Measurements from ENCODE around the gene AREL1. TPM values are rescaled to one million over a fixed set of nuclear protein-coding genes. Genes with fewer than 3 reads are reported as not detected.

AREL1 gene
- total and polyA plus RNA-seq, 2 of the 8 experiments (the other 6 are each of a cell fraction or from before 2014, with no cell fraction given), result 31.4 to 49.1 TPM

GRCh38 chr14:74628418-74628817, 84.5 kb downstream of the AREL1 start (continued):
- TF ChIP-seq CHD7 (IDR thresholded peaks at IDR 0.05; ENCODE audit: insufficient replicate concordance, low read length), result no peak
- no peak for TF ChIP-seq JUN (IDR thresholded peaks at IDR 0.05; ENCODE audit: low read depth, low read length)
- no peak for TF ChIP-seq TEAD4 (IDR thresholded peaks at IDR 0.05; ENCODE audit: low read depth, low read length)
- no peak for TF ChIP-seq SRF (IDR thresholded peaks at IDR 0.05; ENCODE audit: low read depth, low read length)
- no peak for TF ChIP-seq USF2 (IDR thresholded peaks at IDR 0.05; ENCODE audit: low read length)
